K562 (cell line): ENCODE measurements around the gene SPTBN4. TPM values are rescaled to one million over a fixed set of nuclear protein-coding genes. Genes with fewer than 3 reads are reported as not detected.

ENCODE experiments used
- ATAC-seq: fragments of 200-7000 bp; cut with Tn5 transposase; 3 replicates; pipeline ENCODE4 v1.9.1; 2020; ENCODE audit warnings: moderate library complexity
- BruUV-seq: library from RNA; stranded (reverse); fragments of 400-500 nt; replicated peaks from 2 replicates; lab custom pipeline; 2021; lab: Mats Ljungman, UMichigan
- CTCF ChIA-PET: fragments of 300-600 bp; formaldehyde crosslinking; extraction: SDS; loops from one replicate; lab custom pipeline; 2021; ENCODE audit warnings: low intra/inter-chr PET ratio; lab: Yijun Ruan, JAX
- POLR2A ChIA-PET: fragments of 300-600, 350-650 bp; sonication (Branson Sonifier 250); formaldehyde crosslinking; extraction: SDS; loops from one replicate; lab custom pipeline; 2021; ENCODE audit warnings: antibody characterized with exemption, inconsistent platforms; lab: Yijun Ruan, JAX
- DNase-seq, 4 experiments: peaks; one replicate each; pipeline versions ENCODE4 v3.0.0 to v3.0.0-alpha.2; 2011 to 2018; ENCODE audit warnings: low spot score in 3 of 4, mixed read lengths in 3 of 4; ENCODE audit errors: extremely low read depth in 1 of 4
- FAIRE-seq: peaks from 2 replicates; lab custom pipeline; 2011; peaks lifted over from hg19 to GRCh38; lab: Jason Lieb, UNC
- H2AFZ ChIP-seq: 2 replicates; pipeline ENCODE4 v1.6.0; 2011; ENCODE audit warnings: low read depth, low read length, control low read depth, inconsistent platforms
- H3K27ac ChIP-seq: fragments of 200-600 bp; 3 replicates; pipeline ENCODE4 v1.8.0; 2011; ENCODE audit warnings: low read depth, mild to moderate bottlenecking, control low read depth, inconsistent platforms, low read length, moderate library complexity, mixed read lengths; ENCODE audit errors: extremely low read depth
- H3K27me3 ChIP-seq, 2 experiments: fragments of 300-600 bp in 1 of 2; 2 replicates in 1 of 2; 3 replicates in 1 of 2; pipeline versions ENCODE4 v1.6.0 to v1.8.0; 2011; ENCODE audit warnings: inconsistent platforms in 2 of 2, low read length in 2 of 2, mild to moderate bottlenecking in 1 of 2, mixed read lengths in 1 of 2, moderate library complexity in 1 of 2; ENCODE audit not compliant: control insufficient read depth in 2 of 2, insufficient read depth in 2 of 2
- H3K36me3 ChIP-seq: fragments of 300-600 bp; 3 replicates; pipeline ENCODE4 v1.8.0; 2011; ENCODE audit warnings: mild to moderate bottlenecking, low read length, inconsistent platforms; ENCODE audit not compliant: control insufficient read depth, insufficient read depth
- H3K4me1 ChIP-seq, 2 experiments: fragments of 200-600 bp in 1 of 2; replicated peaks in 1 of 2; 2 replicates in 1 of 2; 3 replicates in 1 of 2; pipeline versions ENCODE4 v1.5.1 to v1.8.0; 2011; ENCODE audit warnings: inconsistent platforms in 2 of 2, low read length in 2 of 2, mild to moderate bottlenecking in 1 of 2, mixed read lengths in 1 of 2, moderate library complexity in 1 of 2; ENCODE audit not compliant: control insufficient read depth in 2 of 2, insufficient read depth in 2 of 2
- H3K4me2 ChIP-seq: 2 replicates; pipeline ENCODE4 v1.6.1; 2011; ENCODE audit warnings: low read length, control low read depth, inconsistent platforms, mixed read lengths; ENCODE audit not compliant: insufficient read depth
- H3K4me3 ChIP-seq: fragments of 200-600 bp; sonication (generic), shearing (Covaris generic); 2 replicates; pipeline ENCODE4 v1.5.1; 2016; ENCODE audit warnings: control low read depth, inconsistent platforms
- H3K79me2 ChIP-seq: fragments of 200-600 bp; 3 replicates; pipeline ENCODE4 v1.8.0; 2011; ENCODE audit warnings: low read length, inconsistent platforms; ENCODE audit not compliant: control insufficient read depth, insufficient read depth
- H3K9ac ChIP-seq, 2 experiments: 2 replicates each; pipeline versions ENCODE4 v1.6.0 to v1.6.1; 2011; ENCODE audit warnings: low read depth in 2 of 2, low read length in 2 of 2, control low read depth in 1 of 2, inconsistent platforms in 1 of 2, mild to moderate bottlenecking in 1 of 2, mixed read lengths in 1 of 2; ENCODE audit not compliant: insufficient read depth in 1 of 2
- H3K9me1 ChIP-seq: one replicate; pipeline ENCODE4 v1.6.0; 2011; ENCODE audit warnings: inconsistent platforms, mild to moderate bottlenecking, low read length, moderate library complexity; ENCODE audit not compliant: control insufficient read depth, insufficient read depth
- H3K9me3 ChIP-seq: replicated peaks from 2 replicates; pipeline ENCODE4 v1.5.1; 2011; ENCODE audit warnings: low read depth, low read length, inconsistent platforms; ENCODE audit not compliant: control insufficient read depth, insufficient read depth
- H4K20me1 ChIP-seq: replicated peaks from 2 replicates; pipeline ENCODE4 v1.6.1; 2011; ENCODE audit warnings: low read length, inconsistent platforms, mixed read lengths; ENCODE audit not compliant: control insufficient read depth, insufficient read depth
- DEAF1 ChIP-seq: fragments of 450-650 bp; formaldehyde crosslinking; IDR thresholded peaks from 2 replicates; pipeline ENCODE4 v1.4.0; 2020; ENCODE audit warnings: mild to moderate bottlenecking, moderate library complexity
- HDAC6 ChIP-seq: IDR thresholded peaks from 2 replicates; pipeline ENCODE4 v1.6.1; 2012; ENCODE audit warnings: low read depth, mild to moderate bottlenecking, control low read depth, inconsistent platforms, low read length, moderate library complexity
- NCOA2 ChIP-seq, 2 experiments: fragments of 450-650 bp; IDR thresholded peaks; 2 replicates each; pipeline ENCODE4 v1.6.1; 2018; ENCODE audit warnings: mild to moderate bottlenecking in 2 of 2, moderate library complexity in 1 of 2; ENCODE audit not compliant: partially characterized antibody in 2 of 2
- NFE2 ChIP-seq: IDR thresholded peaks from 2 replicates; pipeline ENCODE4 v1.6.1; 2014; ENCODE audit warnings: antibody characterized with exemption, low read depth
- NFRKB ChIP-seq: fragments of 450-650 bp; IDR thresholded peaks from 2 replicates; pipeline ENCODE4 v1.6.1; 2016; ENCODE audit warnings: low read depth
- NONO ChIP-seq, 2 experiments: fragments of 200-400 bp in 1 of 2; fragments of 450-650 bp in 1 of 2; formaldehyde crosslinking in 1 of 2; IDR thresholded peaks; 2 replicates each; pipeline ENCODE4 v1.6.1; 2017; ENCODE audit warnings: low read depth in 2 of 2, mild to moderate bottlenecking in 2 of 2, moderate library complexity in 2 of 2, low read length in 1 of 2
- PHF21A ChIP-seq: fragments of 450-650 bp; IDR thresholded peaks from 2 replicates; pipeline ENCODE4 v1.6.1; 2017; ENCODE audit warnings: low read depth, borderline replicate concordance
- SRSF3 ChIP-seq: fragments of 200-400 bp; formaldehyde crosslinking; IDR thresholded peaks from 2 replicates; pipeline ENCODE4 v1.6.1; 2016; ENCODE audit warnings: mild to moderate bottlenecking, low read length, moderate library complexity; ENCODE audit not compliant: insufficient read depth
- TBP ChIP-seq: optimal IDR thresholded peaks from 2 replicates; pipeline ENCODE3; 2011; ENCODE audit warnings: low read depth, low read length, improper control_type of control experiment
- TCF3 ChIP-seq: sonication (generic); formaldehyde crosslinking; IDR thresholded peaks from 2 replicates; pipeline ENCODE4 v1.4.0; 2020; ENCODE audit warnings: mild to moderate bottlenecking, missing genetic modification reagents
- XRCC4 ChIP-seq: IDR thresholded peaks from one replicate; pipeline ENCODE4 v1.6.1; 2011; ENCODE audit not compliant: insufficient read depth, insufficient read length; ENCODE audit errors: extremely low read depth
- ZNF140 ChIP-seq: fragments of 250-450 bp; sonication (Bioruptor Pico); IDR thresholded peaks from 2 replicates; pipeline ENCODE4 v1.8.0; 2021; ENCODE audit warnings: moderate library complexity, mild to moderate bottlenecking, inconsistent platforms
- ZNF780A ChIP-seq: fragments of 250-450 bp; sonication (Bioruptor Pico); IDR thresholded peaks from 2 replicates; pipeline ENCODE4 v1.5.0; 2021; ENCODE audit warnings: mild to moderate bottlenecking
- WGBS: fragments of 100-300 bp; shearing (Covaris generic); methylation state at CpG from one replicate; pipeline ENCODE4 v1.1.6; 2016; ENCODE audit warnings: low coverage, mixed read lengths; ENCODE audit not compliant: insufficient coverage; ENCODE audit errors: missing lambda C conversion rate; 5-methylcytosine and 5-hydroxymethylcytosine counted together
- in situ Hi-C: fragments of 300-500 bp; cut with MboI; formaldehyde crosslinking; loops from 4 replicates; pipeline ENCODE4 v1.15.0; 2018; ENCODE audit warnings: inconsistent platforms, mixed read lengths
- intact Hi-C: fragments of 100-400 bp; cut with micrococcal nuclease; formaldehyde crosslinking; loops from 2 replicates; pipeline ENCODE4 v1.14.2; 2022
- polyA plus RNA-seq, 8 experiments: library from polyadenylated mRNA; depleted of rRNA in 4 of 8; stranded (reverse) in 5 of 8; unstranded in 3 of 8; fragments of >200 nt; fragmentation: Nextera tagmentation in 2 of 8; fragmentation: Illumina TruSeq in 1 of 8; extraction: Ambion mirVana in 2 of 8; extraction: Trizol in 1 of 8; gene quantifications; 2 replicates each; pipeline versions ENCODE4 v1.2.1 to v1.2.3, GENCODE V29; 2011 to 2014; ENCODE audit warnings: inconsistent platforms in 1 of 8, missing spikeins in 1 of 8
- total RNA-seq, 7 experiments: library from RNA; depleted of rRNA in 6 of 7; stranded (reverse); fragments of >200 nt in 6 of 7; fragmentation: Illumina TruSeq in 2 of 7; extraction: Trizol in 2 of 7; gene quantifications; 2 replicates each; pipeline versions ENCODE4 v1.2.1 to v1.2.3, GENCODE V29; 2011 to 2021; ENCODE audit warnings: low replicate concordance in 1 of 7
- TF ChIP-seq, protein P1 (sequence below): fragments of 450-650 bp; formaldehyde crosslinking; IDR thresholded peaks from 2 replicates; pipeline ENCODE4 v1.4.0; 2022; ENCODE audit warnings: missing genetic modification characterization
- TF ChIP-seq, protein P2 (sequence below): fragments of 250-450 bp; sonication (Bioruptor Pico); IDR thresholded peaks from 2 replicates; pipeline ENCODE4 v1.8.0; 2021; ENCODE audit warnings: mild to moderate bottlenecking, moderate library complexity
- TF ChIP-seq, protein P3 (sequence below): fragments of 250-450 bp; sonication (Bioruptor Pico); IDR thresholded peaks from 2 replicates; pipeline ENCODE4 v1.4.0; 2020; ENCODE audit warnings: borderline replicate concordance

SPTBN4 gene
- total and polyA plus RNA-seq, 9 of the 15 experiments (the other 6 are each of a cell fraction or from before 2014, with no cell fraction given): 0.01 to 1.5 (median 0.86) TPM

DNA sequence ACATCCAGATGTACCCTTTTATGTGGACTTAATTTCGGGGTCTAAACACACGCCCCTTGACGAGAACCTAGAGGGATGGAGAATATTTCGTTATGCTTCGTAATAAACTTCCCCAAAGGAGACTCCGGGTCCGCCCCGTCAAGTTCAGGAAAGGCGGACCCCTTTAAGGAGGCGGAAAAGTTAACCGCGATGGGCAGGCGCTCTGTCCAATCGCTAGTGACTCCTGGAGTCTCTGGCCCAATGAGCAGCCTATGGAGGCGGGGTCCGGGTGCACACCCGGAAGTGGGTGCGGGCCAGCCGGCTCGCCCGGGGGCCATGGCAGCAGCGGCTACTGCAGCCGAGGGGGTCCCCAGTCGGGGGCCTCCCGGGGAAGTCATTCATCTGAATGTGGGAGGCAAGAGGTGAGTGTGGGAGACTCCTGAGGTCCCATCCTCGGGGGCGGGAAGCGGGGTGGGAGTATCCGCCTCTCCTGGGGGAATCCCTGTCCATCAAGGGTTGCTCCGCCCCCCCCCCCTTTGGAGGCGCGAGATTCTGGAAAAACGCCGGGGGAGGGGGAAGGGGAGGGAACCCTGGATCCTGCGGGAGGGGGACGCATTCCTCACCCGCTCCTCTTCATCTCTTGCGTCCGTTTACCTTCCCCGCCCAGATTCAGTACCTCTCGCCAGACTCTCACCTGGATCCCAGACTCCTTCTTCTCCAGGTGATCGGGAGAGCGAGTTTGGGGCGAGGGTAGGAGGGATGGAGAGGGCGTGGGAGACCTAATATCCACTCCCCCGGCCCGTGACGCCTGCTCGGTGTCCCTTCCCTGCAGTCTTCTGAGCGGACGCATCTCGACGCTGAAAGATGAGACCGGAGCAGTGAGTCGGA is 110.0 kb downstream of the SPTBN4 start, which contains the start of gene SHKBP1:
SHKBP1 (plus strand) TSS at position 289 of the 867 bp plus-strand sequence; CDS start at position 316, 27 bp downstream.
- Histone ChIP-seq H3K4me2 (peak within 1 kb of the TSS; percentile 93), H2AFZ (peak within 1 kb of the TSS; percentile 95), H3K9me1 (no peaks in the 10 kb centered on the region), H3K27ac (peak within 1 kb of the TSS; percentile 59), H3K36me3 (peaks cover 13% of the 10 kb centered on the region; the same call in 1 of the 3 replicates), H3K4me1 (peaks cover 17 to 40% of the 10 kb centered on the region in 2 experiments), H3K9ac (peak within 1 kb of the TSS; percentile 60 to 91), H3K9me3 (no peaks in the 10 kb centered on the region), H3K79me2 (peaks cover 7% of the 10 kb centered on the region; the same call in 2 of the 3 replicates), H3K4me3 (peak within 1 kb of the TSS; percentile 80), H4K20me1 (no peaks in the 10 kb centered on the region), H3K27me3 (no peaks in the 10 kb centered on the region)
- CTCF ChIA-PET: no interaction called here
- DNase-seq (peak; percentile 97 to 99 (median 98)), FAIRE-seq (peak; percentile 92), ATAC-seq (peak; percentile 98)
- in situ Hi-C loops: no loop called here
- POLR2A ChIA-PET: no interaction called here
- WGBS: under 1% methylated on average over 45 of the region's 55 CpGs
- intact Hi-C loops: no loop called here
- BruUV-seq: no TSS peak
- no peak for TF ChIP-seq HDAC6
- TF ChIP-seq, protein P1, sequence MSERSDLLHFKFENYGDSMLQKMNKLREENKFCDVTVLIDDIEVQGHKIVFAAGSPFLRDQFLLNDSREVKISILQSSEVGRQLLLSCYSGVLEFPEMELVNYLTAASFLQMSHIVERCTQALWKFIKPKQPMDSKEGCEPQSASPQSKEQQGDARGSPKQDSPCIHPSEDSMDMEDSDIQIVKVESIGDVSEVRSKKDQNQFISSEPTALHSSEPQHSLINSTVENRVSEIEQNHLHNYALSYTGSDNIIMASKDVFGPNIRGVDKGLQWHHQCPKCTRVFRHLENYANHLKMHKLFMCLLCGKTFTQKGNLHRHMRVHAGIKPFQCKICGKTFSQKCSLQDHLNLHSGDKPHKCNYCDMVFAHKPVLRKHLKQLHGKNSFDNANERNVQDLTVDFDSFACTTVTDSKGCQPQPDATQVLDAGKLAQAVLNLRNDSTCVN (CRISPR knock-in tag): no peak
- TF ChIP-seq NONO (IDR thresholded peaks at IDR 0.05; ENCODE audit: low read depth in 2 of 2, low read length in 1 of 2): no peak
- TF ChIP-seq DEAF1: no peak
- TF ChIP-seq NFRKB: no peak
- no peak for TF ChIP-seq XRCC4
- TF ChIP-seq SRSF3: no peak
- no peak for TF ChIP-seq PHF21A
- no peak for TF ChIP-seq ZNF780A
- TF ChIP-seq, protein P2, sequence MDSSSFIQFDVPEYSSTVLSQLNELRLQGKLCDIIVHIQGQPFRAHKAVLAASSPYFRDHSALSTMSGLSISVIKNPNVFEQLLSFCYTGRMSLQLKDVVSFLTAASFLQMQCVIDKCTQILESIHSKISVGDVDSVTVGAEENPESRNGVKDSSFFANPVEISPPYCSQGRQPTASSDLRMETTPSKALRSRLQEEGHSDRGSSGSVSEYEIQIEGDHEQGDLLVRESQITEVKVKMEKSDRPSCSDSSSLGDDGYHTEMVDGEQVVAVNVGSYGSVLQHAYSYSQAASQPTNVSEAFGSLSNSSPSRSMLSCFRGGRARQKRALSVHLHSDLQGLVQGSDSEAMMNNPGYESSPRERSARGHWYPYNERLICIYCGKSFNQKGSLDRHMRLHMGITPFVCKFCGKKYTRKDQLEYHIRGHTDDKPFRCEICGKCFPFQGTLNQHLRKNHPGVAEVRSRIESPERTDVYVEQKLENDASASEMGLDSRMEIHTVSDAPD (CRISPR knock-in tag): no peak
- TF ChIP-seq, protein P3, sequence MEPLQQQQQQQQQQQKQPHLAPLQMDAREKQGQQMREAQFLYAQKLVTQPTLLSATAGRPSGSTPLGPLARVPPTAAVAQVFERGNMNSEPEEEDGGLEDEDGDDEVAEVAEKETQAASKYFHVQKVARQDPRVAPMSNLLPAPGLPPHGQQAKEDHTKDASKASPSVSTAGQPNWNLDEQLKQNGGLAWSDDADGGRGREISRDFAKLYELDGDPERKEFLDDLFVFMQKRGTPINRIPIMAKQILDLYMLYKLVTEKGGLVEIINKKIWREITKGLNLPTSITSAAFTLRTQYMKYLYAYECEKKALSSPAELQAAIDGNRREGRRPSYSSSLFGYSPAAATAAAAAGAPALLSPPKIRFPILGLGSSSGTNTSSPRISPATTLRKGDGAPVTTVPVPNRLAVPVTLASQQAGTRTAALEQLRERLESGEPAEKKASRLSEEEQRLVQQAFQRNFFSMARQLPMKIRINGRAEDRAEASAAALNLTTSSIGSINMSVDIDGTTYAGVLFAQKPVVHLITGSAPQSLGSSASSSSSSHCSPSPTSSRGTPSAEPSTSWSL (CRISPR knock-in tag): no peak
- peak; percentile 63 for TF ChIP-seq TBP
- no peak for TF ChIP-seq TCF3
- TF ChIP-seq NFE2: no peak
- TF ChIP-seq ZNF140: no peak
- no peak for TF ChIP-seq NCOA2 (IDR thresholded peaks at IDR 0.05; ENCODE audit: partially characterized antibody in 2 of 2)
